Stimulated activated CD4-positive, alpha-beta T cell treated with anti-CD3 and anti-CD28 coated beads, Interleukin-12 subunit alpha, Interleukin-12 subunit beta, amount 100 ng/mL, for 24 hours (primary cell): ENCODE results near the gene C6orf141.

Source experiments
- DNase-seq, 2 experiments: peaks; one replicate each; pipeline ENCODE4 v3.0.0-alpha.2; 2020; ENCODE audit warnings: low read depth in 2 of 2

C6orf141 gene

DNA sequence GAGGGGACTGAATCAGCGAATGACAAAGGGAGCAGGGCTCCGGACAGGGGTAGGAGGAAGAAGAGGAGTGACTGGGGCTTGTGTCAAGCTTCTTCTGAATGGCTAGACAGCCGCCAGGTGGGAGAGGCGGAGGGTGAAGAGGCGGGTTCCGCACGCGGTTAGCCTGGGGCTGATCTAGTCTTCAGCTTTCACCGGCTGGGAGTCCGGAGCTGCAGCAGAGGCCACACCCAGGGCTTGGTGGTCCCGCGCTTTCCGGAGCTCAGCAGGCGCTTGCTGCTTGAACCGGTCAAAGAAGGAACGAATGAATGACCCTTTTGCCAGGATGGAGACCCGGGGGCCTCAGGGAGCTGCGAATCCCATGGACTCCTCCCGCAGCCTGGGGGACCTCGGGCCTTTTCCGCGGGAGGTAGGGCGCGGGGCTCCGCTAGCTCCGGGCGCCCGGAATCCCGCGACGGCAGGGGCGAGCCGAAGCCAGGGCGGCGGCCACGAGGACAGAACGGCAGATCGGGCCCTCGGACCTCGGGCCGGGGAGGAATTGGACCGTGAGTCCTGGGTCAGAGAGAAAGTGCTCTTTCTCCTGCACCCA, at the start of gene C6orf141:
Gene C6orf141, plus strand, starts transcription at position 177 of the 586 bp plus-strand sequence. Its CDS starts 125 bp downstream, at position 302.
- DNase-seq, result no peak

DNA sequence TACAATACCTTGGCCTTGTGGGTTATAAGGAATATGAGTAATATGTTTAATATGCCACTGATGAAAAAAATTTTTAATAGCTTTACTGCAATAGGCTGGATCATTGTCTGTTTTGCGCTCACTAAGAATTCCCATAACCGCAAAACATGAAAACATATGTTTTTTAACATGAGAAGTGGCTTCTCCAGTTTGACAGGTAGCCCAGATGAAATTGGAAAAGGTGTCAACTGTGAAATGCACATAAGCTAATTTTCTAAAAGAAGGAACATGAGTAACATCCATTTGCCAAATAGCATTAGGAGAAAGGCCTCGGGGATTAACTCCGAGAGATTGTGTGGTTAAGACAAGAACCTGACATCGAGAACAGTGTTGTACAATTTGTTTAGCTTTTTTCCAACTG, 45.8 kb upstream of the C6orf141 start:
- DNase-seq, result no peak

DNA sequence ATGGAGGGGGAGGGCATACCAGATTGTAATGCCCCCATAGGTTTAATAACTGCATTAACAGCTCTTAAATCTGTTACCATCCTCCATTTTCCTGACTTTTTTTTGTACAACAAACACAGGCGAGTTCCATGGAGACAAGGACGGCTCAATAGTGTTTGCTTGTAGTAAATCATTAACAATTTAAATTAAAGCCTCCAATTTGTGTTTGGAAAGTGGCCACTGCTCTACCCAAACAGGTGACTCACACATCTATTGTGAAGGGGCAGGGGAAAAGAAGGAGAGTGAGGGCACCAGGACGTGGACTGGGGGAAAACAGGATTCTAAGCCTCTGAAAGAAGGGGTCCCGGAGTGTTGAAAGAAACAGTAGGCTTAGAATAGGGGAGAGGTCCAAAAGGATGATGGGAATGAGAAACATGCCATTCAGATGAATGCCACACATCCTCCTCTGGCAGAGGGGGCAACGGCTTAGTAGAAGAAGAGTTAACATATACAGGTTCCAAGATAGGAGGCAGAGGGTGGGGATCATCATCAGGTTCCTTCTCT, 43.8 kb upstream of the C6orf141 start:
- DNase-seq, result no peak

DNA sequence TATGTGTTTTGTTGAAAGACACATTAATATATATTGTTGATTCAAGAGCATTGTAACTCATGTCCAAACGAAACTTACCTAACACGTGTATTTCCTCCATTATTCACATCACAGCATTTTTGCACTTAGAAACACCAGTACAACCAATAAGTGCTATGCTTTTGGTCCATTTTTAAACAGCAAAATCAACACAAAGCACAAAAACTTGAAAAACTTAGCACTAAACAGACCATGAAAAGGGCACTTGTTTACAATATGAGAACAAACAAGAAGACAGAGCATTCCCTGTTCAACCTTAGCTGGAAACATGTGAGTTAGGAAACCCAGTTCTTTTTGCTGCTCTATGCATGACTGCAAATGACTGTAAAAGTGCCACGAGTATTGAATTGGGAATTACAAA, 41.1 kb upstream of the C6orf141 start:
- no peak for DNase-seq

DNA sequence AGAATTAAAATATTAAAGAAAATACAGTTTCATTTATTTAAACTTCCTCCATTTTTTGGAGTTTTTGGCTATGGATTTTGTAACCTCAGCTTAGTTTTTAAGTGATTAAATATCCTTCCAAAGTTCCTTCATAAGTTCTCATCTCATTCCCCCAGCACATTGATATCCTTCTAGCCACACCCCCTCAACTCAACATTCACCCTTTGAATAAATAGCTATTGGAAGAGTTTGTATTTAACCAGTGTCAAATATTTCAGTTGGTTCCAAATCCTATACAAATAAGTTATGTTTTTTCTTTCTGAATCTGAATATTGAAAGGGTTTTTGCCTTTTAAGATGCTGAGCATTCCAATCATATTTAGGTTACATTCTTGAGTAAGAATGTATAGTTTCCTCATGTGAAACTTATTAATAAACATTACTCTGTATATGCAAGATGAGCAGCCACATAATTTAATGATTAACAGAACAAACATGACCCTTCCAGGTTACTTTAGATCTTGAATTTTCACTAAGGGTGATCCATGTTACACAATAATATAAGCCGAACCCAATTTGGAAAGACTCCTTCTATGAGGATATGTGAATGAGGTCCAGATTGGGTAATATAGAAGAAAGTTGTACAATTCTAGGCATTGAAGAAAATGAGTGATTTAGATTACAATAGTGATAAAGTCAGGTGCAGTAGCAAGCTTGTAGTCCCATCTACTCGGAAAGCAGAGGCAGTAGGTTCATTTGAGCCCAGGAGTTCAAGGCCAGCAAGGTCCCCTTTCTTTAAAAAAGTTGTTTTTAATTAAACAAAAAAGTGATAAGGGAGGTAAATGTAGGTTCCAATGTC, 37.1 kb upstream of the C6orf141 start:
- no peak for DNase-seq

DNA sequence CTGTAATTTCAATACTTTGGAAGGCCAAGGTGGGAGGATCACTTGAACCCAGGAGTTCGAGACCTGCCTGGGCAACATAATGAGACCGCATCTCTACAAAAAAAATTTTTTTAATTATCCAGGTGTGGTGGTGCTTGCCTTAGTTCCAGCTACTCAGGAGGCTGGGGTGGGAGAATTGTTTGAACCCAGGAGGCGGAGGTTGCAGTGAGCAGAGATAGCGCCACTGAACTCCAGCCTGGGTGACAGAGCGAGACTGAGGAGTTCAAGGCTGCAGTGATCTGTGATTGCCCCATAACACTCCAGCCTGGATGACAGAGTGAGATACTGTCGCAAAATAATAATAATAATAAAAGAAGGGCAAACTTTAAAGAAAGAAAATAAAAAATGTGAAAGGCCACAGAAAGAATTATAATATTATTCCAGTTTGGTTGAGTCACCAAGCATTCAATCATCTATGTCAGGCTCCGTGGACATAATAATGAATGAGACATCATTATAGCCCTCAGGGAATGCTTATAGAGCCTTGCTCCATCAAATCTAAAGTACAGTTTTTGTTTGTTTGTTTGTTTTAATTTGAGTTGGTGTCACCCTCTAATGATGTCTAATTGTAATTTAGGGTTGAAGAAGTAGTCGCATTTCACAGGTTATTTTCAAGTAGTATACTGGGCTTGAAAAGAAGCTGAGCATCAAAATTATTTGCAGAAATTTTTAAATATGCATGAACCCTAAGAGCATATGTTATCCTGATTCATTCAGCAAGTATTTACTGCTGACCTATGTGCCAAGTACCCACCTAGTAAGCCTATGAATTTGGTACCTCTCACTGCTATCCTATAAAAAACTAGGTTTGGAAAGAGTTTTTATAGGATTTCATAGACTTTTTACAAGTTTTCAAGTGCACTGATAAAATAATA, 35.6 kb upstream of the C6orf141 start:
- no peak for DNase-seq

DNA sequence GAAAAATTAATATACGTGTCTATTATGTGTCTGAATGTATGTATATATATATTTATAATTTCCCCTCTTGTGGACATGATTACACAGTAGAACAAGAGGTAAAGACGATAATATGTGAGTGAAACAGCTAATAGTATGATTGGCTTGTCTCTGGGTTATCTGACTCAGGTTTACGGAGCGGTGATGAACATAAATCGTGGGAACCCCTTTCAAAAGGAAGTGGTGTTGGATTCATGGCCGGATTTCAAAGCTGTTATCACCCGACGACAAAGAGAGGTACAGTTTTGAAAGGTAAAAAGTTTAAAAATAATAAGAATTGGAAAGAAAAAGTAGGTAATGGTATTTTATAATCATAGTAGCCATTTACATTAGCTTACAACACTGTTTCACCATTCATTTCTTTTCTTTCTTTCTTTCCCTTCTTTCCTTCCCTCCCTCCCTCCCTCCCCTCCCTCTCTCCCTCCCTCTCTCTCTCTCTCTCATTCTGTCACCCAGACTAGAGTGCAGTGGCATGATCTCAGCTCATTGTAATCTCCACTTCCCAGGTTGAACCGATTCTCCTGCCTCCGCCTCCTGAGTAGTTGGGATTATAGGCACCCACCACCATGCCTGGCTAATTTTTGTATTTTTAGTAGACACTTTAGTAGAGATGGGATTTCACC, 34.9 kb upstream of the C6orf141 start:
- DNase-seq, result no peak

DNA sequence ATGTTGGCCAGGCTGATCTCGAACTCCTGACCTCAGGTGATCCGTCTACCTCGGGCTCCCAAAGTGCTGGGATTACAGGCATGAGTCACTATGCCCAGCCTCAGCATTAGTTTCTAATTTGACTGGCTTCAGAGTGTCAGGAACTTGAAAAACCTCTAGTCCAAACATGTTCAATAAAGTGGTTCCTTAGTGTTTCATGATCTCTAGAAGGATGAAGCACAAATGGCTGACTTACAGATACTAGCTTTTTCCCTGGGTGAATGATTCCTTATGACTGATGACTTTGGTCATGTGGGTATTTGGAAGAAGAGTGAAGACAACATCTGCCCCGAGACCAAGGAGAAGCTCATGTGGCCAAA, 34.3 kb upstream of the C6orf141 start:
- no peak for DNase-seq

DNA sequence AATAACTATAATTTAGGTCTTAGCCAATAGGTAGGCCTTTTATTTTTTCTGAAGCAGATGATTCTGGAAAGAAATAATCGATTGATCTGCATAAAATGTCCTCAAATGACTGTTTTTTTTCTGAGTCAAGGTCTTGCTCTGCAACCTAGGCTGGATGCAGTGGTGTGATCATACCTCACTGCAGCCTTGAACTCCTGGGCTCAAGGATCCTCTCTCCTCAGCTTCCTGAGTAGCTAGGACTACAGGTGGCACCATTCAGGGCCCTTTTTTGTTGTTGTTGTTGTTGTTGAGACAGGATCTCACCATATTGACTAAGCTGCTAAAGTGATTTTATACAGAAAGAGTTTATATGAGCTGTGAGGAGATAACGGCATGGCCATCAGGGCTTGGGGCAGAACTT, 32.5 kb upstream of the C6orf141 start:
- DNase-seq, result no peak

DNA sequence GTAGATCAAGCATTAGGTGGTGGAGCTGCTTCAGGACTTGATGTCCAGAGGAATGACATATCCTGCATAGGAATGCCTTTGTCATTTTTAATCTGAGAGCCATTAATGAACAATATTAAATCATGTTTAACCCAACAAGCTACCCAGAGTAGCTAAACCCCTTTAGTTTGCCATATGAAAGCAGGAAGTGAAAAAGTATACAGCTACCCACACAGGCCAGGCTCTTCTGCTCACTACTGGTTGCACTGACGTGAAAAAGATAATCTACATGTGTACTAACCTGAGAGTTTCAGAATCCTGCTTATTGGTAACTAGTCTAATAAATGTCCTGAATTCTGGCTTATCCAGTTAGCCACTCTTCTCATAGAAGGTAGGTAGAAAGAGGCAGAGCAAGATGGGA, 30.8 kb upstream of the C6orf141 start:
- DNase-seq, result no peak

DNA sequence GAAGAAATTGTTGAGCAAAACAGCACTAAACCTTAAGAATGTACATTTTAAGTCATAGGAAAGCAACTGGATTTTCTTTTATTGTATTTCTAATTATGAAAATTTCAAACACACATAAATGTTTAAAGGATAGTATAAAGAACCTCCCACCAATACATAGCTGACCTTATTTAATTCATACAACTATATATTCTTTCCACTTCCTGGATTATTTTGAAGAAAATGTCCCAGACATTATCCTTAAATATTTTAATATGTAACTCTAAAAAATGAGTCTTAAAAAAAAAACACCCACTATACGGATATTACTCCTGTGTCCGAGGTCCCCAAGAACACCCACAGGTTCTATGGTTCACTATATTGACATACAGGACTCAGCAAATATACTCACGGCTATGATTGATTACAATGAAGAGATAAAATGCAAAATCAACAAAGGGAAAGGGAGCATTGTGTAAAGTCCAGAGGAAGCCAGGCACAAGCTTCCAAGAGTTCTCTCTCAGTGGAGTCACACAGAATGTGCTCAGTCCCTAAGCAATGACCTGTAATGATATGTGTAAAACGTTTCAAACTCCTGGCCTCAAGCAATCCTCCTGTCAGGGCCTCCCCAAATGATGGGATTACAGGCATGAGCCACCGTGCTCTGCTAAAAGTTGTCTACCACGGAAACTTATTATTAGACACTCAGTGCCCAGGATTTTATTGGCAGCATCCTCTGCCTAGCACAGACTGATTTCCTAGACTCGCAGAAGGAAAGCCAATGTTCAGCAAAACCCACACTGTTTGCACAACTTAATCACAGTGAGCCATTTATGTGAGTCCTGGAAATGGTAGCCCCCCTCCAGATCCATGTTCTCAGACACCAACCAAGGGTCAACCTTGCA, 27.5 kb upstream of the C6orf141 start:
- DNase-seq, result no peak

DNA sequence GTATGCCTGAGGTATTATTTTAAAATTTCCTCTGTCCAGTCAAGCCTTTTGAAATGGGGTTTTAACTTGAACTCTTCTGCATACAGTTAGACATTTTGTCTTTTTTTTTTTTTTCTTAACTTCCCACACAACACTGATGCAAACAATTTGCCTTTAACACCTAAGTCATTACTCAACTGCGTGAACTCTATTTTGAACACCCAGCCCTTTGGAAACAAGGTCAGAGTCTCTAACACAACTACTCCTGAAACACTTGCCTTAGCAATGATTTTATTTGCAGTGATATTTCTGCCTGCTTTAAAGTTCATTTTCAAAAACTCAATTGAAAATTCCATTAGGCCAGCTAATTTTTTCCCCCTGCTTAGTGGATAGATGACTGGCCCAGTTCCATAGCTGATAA, 26.6 kb upstream of the C6orf141 start:
- DNase-seq, result no peak

DNA sequence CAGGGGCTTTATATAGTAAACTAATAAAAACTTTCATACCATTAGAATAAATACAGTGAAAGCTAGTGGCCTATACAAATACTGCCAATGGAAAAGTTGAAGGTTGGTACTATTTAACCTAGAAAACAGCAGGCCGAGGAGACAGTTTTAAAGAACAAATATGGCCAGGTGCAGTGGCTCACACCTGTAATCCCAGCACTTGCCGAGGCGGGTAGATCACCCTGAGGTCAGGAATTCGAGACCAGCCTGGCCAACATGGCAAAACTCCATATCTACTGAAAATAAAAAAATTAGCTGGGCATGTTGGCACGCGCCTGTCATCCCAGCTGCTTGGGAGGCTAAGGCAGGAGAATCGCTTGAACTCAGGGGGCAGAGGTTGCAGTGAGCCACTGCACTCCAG, 25.9 kb upstream of the C6orf141 start:
- no peak for DNase-seq

DNA sequence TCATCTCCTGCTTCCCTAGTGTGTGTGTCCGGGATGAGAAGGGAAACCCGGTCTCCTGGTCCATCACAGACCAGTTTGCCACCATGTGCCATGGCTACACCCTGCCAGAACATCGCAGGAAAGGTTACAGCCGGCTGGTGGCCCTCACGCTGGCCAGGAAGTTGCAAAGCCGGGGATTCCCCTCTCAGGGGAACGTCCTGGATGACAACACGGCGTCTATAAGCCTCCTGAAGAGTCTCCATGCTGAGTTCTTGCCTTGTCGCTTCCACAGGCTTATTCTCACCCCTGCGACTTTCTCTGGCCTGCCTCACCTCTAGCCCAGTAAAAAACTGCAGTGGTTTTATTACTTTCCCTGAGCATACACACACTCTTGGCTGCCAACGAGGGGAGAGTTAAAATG, 23.9 kb upstream of the C6orf141 start:
- no peak for DNase-seq

DNA sequence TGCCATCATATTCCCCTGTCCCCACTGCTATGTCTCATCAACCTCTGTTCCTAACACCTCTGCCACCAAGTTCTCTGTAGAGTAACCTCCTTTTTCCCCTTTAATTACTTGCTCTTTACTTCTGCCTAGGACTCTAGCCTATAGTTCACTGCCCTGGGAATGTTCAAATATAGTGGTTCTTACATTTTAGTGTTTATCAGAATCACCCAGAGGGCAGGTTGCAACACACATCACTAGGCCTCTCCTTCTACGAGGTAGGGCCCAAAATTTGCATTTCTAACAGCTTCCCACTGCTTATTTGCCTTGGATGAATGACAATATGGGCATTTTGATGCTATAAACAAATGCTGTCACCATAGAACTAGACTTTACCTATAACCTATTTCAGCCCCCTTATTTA, 23.1 kb upstream of the C6orf141 start:
- no peak for DNase-seq

DNA sequence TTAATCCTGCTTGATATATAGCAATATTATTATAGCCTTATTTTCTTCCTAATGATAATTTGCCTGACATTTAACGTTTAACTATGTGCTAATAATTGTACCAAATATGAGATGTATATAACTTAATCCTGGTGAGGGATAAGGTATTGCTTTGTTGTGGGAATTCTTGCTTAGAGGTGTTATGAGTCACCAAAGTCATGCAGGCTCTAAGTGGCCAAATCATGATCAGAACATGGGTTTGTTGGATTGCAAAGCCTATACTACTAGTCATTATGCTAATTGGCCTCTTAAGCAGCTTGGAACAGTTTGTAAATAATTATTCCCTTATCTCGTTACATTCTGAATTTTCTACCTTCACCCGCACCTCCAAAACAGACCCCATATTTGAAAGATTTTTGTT, 21.9 kb upstream of the C6orf141 start:
- no peak for DNase-seq

DNA sequence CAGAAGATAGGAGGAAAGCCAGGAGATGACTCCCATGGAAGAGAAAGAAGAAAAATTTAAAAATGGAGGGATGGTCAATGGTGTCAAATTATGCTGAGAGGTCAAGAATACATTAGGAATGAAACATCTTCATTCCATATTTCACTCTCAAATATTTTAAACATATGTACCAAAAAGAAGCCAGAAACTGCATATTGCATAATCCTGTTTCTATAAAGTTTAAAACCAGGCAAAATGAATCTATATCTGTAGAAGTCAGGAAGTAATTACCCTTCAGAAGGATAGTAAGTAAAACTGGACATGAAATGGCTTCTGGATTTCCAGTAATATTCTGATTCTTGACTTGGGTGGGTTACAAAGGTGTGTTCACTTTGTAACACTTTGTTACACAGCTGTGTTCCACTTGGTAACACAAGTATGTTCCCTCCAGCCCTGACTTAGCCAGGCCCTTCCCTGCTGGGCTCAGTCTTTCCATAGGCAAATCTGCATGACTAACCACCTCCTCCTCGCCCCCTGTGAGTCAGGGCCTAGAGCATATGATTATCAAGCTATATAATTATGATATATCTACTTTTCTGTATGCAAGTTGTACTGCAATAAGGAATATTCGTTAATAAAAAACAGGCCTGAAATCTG, 20.2 kb upstream of the C6orf141 start:
- DNase-seq, result no peak

DNA sequence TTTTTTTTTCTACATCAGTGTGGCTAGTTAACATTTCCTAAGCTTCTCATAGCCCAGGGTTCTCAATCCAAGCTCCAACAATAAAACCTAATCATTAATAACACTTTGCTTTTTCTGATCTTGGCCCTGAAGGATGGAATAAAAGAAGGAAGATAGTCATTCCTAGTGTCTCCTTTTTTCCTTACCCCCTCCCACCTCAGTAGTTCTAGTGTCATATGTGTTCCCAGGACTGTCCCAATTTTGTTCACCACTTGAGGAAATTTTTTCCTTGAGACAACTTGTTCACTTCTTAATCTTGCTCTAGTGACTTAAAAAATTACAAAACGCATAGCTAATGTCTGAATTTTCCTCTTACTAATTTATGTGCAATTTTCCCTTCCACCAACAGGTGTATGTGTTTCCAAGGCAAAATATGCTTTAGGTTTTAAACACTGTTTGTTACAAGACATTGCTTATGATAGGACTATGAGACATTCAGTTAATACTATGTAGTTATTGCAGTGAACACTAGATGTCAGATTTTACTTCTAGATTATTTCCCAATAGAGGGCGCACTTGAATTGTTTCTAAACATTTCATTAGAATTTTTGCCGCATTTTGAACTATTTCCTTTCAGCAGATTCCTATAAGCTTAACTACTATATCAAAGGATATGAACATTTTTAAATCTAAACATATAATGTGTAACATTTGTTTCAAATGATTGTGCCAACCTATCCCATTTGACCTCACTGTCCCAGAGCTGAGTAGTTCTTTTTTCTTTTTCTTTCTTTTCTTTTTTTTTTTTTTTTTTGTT, 18.5 kb upstream of the C6orf141 start:
- DNase-seq, result no peak

DNA sequence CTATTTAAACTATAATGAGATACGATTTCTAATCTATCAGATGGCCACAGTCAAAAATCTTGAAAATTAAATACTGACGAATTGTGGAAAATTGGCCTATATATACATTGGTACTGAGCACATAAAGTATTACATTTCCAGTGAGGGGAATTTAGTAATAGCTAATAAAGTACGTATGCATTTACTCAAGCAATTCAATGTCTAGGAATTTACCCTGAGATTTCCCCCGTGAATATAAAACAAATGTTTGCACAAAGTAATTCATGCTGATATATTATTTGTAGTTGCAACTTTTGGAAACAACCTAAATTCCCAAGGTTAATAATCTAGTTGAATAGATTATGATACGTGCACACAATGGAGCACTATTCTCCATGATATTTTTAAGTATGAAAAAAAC, 14.7 kb upstream of the C6orf141 start:
- no peak for DNase-seq
